NCI-H748 (cell line): ENCODE data around the gene FASTK.

ENCODE experiments used
- DNase-seq: peaks from one replicate; lab custom pipeline; 2025; ENCODE audit not compliant: unreplicated experiment; lab: John Stamatoyannopoulos, UW

The FASTK gene

GRCh38 chr7:151080522-151081169, at the start of gene FASTK:
Gene FASTK (minus strand): TSS chr7:151080809. CDS start chr7:151080766, 43 bp downstream.
- peak; percentile 94 for DNase-seq

DNA sequence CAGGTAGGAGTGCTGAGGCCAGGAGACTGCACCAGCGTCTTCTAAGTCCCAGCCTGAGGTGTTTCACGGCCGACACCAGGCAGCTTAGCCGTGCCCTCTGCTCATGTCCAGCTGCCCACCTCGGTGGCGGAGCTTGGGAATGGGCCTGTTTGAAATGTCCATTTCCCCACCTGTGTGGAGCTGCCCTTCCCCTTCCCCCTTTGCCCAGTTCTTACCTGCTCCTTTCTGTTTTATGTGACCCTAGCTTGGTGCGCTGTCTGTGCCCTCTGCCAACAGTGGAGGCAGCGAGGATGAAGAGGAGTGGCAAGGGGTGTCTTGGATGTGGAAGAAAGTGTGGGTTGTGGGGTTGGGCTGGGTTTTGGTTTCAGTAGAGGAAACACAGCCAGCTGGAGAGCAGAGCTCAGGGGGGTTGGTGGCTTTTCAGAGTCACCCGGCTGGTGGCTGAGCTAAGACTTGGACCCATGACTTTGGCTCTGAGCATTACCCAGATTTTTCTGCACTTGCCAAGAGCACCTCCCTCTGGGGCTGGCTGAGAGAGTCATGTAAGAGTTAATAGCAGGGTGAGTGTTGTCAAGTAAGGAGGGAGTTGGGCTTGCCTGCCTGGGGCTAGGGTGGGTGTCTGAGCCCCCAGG, 49.5 kb upstream of the FASTK start:
- DNase-seq, result no peak

- DNase-seq, result no peak
Observed at GRCh38 chr7:151129117-151129959, 48.7 kb upstream of the FASTK start.

DNA sequence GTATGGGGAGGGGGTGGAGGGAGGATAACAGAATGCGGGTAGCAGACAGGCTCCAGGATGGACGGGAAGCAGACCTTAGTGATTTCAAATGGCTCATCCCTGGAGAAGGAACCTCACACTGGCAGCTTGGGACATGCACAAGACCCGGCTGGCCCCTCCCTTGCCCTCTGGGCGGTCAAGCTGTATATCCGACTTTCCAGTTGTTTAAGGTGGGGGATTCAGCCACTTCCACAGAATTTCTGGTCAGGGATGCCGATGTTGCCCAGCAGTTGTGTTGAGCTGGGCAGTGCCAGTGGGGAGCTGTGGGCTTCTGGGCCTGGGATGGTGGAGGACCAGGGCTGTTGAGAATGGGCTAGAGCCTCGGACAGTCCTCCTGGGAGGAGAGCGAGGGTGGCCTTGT, 48.1 kb upstream of the FASTK start:
- DNase-seq, result no peak

GRCh38 chr7:151128144-151128543, 47.5 kb upstream of the FASTK start:
- DNase-seq, result no peak

GRCh38 chr7:151126491-151127137, 46.0 kb upstream of the FASTK start:
- DNase-seq, result no peak

DNA sequence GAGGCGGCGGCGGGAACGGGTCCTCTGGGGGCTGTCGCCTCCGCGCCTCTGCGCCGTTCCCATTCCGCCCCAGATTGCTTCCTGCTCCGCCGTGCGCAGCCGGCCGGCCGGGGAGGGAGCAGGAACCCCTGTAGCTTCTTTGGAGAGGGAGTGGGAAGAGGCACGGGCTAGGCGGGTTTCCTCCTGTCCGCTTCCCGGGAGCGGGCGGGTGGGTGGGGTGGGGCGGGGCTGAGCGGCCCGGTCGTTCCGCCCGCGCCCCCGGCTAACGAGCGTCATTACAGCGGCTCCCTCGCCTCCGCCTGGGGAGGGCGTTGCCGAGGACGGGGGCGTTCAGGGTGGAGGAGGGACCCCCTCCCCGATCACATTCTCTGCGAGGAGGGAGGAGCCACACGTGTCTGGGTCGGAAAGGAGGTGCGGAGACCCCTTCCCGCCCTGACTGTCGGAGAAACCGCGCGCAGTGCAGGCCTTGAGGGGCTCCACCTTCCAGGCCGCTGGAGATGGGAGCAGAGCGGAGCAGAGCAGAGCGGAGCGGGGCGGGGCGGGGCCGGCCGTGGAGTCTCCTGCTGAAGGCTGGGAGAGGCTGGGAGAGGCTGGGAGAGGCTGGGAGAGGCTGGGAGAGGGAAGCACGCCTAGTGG, 45.4 kb upstream of the FASTK start:
- DNase-seq, result no peak

GRCh38 chr7:151125470-151125845, 44.8 kb upstream of the FASTK start:
- DNase-seq, result no peak

DNA sequence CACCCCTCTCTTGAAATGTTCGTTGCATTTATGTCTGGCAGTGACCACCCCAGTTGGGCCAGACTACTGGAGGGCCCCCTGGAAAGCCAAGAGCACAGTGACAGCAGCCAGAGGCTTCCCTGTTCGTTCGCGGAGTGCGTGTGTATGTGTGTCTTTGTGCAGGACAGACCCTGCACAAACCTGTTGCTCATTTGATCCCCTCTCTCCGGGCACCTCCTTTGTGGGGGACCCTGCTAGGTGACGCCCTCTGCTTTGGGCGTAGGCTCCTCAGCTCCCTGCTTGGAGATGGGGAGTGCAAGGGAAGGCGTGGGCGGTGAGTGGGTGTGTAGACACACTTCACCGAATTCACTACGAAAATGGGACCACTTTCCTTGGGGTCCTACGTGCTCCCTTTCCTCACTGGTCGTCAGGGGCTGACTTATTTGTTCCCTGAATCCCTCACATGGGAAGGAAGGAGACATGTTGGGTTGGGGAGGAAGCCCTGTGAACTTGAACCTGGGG, 44.3 kb upstream of the FASTK start:
- DNase-seq, result no peak

DNA sequence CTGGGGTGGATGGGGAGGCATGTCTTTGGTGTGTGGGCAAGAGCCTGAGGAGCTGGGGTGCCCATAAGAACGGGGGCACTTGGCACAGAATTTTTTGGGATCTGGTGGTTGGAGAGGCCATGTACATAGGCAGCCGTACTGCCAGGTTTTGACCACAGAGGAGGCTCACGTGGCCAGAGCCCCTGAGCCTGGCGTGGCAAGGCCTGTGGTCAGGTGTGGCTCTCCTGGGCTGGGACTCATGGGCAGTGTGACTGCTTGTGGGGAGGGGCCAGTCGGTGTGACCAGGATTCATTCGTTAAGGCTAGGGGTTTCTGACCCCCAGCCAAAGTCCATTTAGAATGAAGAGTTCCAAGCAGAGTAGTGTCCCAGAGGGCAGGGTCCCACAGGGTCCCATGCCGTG, 43.9 kb upstream of the FASTK start:
- no peak for DNase-seq

DNA sequence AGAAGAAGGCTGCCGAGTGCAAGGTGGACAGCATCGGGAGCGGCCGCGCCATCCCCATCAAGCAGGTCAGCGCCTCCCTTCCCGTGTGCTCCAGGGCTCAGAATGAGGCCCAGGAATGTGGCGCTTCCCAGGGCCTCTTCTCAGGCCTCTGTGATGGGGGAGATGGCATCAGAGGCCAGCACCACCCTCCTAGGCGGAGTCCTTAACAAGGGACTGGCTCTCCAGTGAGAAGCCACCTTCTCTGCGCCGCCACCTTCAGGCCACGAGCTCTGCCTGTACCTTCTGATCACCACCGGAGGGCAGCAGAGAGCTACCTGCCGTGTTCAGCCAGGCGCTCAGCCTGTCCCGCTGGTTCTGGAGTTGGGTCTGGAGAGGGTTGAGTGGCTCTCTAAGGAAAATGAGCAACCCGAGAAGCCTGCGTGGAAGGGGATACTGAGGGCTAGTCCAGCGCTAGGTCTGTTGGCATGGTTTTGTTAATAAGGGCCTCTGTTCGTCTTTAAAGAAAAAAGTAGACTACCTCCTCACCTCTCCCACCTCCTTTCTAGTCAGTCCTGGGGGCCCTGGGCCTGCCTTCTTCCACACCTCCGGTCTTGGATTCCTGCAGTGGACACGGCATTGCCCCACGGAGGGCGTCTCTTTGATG, 43.3 kb upstream of the FASTK start:
- peak; percentile 68 for DNase-seq

GRCh38 chr7:151123158-151123821, 42.7 kb upstream of the FASTK start:
- DNase-seq, result no peak

DNA sequence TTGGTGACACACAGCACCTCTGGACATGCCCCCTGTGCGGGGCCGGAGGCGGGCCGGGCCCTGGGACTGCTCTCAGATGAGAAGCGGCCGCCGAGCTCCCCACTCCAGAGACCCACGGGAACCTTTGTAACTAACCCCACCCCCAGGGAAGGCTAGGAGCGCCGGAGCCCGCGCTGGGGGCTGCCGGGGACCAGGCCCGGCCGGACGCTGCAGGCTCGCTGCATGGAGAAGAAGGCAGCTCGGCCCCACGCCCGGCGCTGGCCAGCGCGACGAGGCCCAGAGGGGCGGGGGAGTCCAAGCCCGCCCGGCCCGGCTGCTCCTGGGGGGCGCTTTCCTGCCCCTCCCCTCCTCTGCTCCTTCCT, 42.2 kb upstream of the FASTK start:
- DNase-seq, result no peak

DNA sequence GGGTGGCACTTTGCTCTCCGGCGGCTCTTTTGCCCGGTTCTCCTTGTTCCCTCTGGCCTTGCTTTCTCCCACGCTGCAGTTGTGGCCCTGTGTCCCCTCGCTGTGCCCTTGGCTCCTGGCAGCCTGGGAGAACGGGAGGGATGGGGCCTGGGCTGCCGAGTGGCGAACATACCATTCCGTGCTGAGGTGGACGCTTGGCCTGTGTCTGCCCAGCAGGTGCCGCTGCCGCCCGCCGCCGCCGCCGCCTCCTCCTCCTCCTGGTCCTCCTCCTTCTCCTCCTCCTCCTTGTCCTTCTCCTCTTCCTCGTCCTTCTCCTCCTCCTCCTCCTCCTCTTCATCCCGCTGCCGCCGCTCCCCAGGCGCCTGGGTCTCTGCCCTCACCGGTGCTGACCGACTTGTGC, 41.7 kb upstream of the FASTK start:
- DNase-seq, result no peak

GRCh38 chr7:151121380-151122170, 41.0 kb upstream of the FASTK start:
- no peak for DNase-seq

DNA sequence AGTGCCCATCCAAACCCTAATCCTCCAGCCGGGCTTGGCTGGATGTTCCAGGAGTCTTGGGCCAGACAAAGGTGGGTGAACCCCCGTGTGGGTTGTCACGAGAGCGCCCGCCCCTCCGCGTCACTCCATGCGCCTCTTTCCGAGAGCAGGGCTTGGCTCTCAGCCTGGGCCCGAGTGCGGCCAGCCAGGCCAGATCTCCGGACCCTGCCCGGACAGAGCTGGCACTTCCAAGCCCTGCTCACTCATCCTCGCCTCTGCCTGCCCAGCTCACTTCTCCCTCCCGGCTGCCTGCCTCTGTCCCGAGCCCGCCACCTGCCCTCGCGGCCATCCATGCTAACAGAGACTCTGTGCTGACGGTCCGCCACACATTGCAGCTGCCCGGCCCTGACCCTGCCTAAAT, 40.3 kb upstream of the FASTK start:
- no peak for DNase-seq

DNA sequence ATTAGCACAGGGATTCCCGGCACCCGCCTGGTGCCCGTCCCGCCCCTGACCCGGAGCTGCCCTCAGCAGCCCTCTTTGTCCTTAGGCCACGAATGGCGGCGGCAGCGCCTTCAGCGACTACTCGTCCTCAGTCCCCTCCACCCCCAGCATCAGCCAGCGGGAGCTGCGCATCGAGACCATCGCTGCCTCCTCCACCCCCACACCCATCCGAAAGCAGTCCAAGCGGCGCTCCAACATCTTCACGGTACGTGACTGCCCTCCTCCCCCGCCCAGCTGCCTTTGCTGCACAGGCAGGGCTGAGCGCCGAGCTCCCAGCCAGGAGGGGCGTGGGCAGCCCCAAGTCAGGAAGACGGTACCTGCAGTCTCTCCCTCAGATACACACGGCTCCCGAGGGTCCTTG, 39.3 kb upstream of the FASTK start:
- DNase-seq, result no peak

DNA sequence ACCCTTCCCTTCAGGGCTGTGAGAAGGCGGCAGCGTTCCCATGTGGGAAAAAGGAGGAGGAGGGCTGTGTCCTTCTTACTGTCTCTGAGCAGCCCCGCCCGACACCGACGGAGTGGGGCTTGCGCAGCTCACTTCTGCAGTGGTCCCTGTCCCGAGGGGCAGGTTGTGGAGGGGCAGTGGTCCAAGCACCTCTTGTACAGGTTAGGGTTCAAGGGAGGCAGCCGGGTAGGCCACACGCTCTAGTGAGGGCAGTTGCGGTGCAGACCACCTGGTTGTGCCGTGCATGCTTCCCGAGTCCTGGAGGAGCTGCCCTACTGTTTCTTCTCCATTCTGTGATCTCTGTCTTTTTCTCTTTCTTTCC, 38.4 kb upstream of the FASTK start:
- DNase-seq, result no peak
